ENCODE data around the gene AEBP2.
"Not testable (repeated sequence)": the region's sequence is repeated elsewhere in the genome, so short reads cannot be mapped to it uniquely, and the experiment has no call there.

The AEBP2 gene

GRCh38 chr12:19458733-19459132, 19.4 kb downstream of the AEBP2 start:
- no peak for DNase-seq

DNA sequence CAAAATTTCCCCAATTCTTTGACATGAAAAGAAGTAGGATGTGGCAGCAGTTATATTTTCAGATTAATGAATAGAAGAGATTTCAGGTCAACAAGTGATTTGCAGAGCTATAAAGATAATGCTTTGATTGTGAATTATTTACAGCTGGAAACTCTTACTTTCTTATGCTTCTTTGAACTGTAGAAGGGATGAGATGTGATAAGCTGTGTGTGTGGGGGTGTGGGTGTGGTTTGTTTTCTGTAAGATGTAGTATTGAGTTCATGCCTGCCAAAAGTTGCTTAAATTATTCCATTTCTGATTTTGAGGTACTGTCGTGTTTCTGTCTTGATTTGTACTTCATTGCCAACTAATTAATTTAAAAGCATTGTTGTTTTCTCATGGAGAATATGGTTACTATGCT, 22.7 kb downstream of the AEBP2 start:
- DNase-seq: no peak

GRCh38 chr12:19462406-19462805, 23.1 kb downstream of the AEBP2 start:
- DNase-seq: no peak

DNA sequence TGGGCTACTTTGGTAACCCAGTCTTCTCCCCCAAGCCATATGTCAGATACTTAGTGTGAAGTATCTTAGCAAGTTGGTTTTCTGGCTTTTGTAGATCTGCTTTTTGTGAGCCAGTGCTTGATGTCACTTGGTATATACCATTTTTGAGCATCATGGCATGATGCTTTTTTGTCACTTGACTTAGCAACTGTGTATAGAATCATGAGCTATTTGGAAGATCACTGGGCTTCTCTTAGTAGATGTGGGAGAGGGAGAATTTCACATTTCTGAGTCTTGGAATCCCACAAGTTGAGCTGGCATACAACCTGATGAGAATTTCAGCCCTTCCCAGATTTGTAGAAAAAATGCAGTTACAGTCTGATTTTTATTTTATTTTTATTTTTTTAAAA, 24.9 kb downstream of the AEBP2 start:
- DNase-seq: no peak

- no peak for DNase-seq
Observed at GRCh38 chr12:19465711-19466110, 26.4 kb downstream of the AEBP2 start.

- no peak for DNase-seq
Observed at GRCh38 chr12:19474147-19474546, 34.9 kb downstream of the AEBP2 start.

DNA sequence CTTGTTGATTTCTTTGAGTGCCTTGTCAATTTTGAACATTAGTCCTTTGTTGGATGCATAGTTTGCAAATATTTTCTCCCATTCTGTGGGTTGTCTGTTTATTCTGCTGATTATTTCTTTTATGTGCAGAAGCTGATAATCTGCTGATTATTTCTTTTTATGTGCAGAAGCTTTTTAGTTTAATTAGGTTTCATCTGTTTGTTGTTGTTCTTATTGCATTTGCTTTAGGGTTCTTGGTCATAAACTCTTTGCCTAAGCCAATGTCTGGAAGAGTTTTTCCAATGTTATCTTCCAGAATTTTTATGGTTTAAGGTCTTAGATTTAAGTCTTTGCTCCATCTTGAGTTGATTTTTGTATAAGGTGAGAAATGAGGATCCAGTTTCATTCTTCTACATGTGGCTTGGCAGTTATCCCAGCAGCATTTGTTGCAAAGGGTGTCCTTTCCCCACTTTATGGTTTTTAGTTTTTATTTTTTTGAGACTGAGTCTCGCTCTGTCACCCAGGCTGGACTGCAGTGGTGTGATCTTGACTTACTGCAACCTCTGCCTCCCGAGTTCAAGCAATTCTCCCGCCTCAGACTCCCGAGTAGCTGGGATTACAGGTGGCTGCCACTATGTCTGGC, 36.7 kb downstream of the AEBP2 start:
- not testable (repeated sequence) for DNase-seq

DNA sequence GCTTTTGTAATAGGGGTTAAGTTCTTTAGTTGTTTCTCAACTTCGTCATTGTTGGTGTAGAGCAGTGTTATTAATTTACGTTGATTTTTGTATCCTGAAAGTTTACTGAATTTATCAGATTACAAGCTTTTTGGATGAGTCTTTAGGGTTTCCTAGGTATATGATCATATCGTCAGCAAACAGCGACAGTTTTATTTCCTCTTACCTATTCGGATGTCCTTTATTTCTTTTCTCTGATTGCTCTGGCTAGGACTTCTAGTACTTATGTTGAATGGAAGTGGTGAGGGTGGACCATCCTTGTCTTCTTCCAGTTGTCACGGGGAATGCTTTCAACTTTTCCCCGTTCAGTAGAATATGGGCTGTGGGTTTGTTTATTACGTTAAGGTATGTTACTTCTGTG, 37.8 kb downstream of the AEBP2 start:
- no peak for DNase-seq

DNA sequence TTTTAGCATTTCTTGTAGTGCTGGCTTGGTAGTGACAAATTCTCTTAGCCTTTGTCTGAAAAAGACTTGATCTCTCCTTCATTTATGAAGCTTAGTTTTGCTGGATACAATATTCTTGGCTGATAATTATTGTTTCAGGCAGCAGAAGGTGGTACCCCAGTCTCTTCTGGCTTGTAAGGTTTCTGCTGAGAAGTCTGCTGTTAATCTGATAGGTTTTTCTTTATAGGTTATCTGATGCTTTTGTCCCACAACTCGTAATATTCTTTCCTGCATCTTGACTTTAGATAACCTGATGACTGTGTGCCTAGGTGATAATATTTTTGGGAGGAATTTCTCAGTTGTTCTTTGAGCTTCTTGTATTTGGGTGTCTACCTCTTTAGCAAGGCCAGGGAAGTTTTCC, 41.2 kb downstream of the AEBP2 start:
- no peak for DNase-seq

DNA sequence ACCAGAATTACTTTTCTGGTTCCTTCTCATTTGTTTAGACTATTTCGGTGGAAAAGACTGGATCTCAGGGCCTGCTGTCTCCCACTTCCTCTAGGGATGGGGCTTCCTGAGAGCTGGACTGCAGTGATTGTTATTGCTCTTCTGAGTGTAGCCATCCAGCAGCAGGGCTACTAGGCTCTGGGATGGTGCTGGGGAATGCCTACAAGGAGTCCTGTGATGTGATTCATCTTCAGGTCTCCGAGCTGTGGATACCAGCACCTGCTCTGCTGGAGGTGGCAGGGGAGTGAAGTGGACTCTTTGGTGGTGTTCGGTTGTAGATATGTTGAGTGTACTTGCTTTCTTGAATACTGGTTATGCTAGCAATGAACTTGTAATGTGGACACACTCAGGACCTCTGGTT, 42.7 kb downstream of the AEBP2 start:
- no peak for DNase-seq

- DNase-seq: peak; percentile 12
Observed at GRCh38 chr12:19482551-19483109, 43.3 kb downstream of the AEBP2 start.

GRCh38 chr12:19483727-19484126, 44.4 kb downstream of the AEBP2 start:
- DNase-seq: no peak

GRCh38 chr12:19484738-19485137, 45.4 kb downstream of the AEBP2 start:
- no peak for DNase-seq

DNA sequence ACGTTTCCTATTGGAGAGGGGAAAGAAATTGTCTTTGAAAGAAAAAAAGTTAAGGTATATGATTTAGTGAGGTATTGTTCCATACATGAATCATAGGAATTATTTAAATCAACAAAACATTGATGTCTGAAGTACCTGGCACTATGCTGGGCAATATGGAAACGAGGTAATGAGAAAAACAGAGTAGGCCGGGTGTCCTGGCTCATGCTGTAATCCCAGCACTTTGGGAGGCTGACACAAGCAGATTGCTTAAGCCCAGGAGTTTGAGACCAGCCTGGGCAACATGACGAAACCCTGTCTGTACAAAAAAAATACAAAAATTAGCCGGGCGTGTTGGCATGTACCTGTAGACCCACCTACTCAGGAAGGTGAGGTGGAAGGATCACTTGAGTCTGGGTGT, 45.9 kb downstream of the AEBP2 start:
- no peak for DNase-seq

DNA sequence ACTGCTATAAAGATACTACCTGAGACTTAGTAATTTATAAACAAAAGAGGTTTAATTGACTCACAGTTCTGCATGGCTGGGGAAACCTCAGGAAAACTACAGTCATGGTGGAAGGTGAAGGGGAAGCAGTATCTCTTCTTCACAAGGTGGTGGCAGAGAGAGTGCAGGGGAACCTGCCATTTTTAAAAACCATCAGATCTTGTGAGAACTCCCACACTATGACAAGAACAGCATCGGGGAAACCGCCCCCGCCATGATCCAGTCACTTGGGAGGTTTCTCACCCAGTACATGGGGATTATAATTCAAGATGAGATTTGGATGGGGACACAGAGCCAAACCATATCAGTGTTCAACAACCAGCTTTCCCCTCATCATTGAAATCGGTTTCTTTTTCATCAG, 49.9 kb downstream of the AEBP2 start:
- no peak for DNase-seq

GRCh38 chr12:19490908-19491307, 51.6 kb downstream of the AEBP2 start:
- no peak for DNase-seq

DNA sequence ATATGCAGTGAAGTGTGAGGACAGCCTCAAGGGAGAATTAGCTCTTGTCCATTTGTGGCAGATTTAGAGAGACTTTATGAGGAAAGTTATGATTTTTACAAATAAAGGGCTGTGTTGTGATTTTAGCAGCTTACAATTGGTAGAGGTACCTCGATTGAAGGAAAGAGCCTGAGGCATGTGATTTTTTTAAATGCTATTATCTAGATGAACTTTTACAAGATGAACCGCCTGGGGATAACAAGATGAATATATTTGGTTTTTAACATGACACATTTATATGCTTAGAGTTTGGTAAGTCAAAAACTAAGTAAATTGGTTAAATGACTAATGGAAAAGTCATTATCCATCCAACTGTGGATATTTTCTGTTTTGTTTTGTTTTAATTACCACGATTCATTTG, 52.6 kb downstream of the AEBP2 start:
- DNase-seq: no peak

DNA sequence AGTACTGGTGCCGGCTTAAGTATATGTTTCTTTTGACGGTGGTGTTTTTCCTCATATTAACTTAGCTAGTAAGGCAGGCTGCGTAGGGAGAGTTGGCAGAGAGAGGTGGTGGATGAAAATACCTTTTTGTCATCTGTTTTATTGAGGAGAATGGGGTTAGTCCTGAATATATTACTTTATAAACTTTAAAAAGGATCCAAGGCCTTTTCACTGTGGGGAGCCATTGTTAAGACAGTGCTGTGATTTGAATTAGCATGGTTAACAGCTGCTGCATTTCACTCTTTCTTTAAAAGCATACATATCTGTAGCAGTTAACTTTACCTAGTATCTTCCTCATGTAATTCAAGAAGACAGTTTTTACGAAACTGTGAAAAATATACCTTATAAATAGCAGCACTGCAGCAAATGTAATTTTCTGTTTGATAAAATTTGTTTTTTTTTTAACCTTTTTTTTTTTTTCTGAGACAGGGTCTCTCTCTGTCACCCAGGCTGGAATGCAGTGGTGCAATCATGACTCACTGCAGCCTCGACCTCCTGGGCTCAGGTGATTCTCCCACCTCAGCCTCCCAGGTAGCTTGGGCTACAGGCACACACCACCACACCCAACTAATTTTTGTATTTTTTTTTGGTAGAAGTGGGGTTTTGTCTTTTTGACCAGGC, 57.1 kb downstream of the AEBP2 start:
- DNase-seq: no peak

- no peak for DNase-seq
Observed at GRCh38 chr12:19498099-19498498, 58.8 kb downstream of the AEBP2 start.

DNA sequence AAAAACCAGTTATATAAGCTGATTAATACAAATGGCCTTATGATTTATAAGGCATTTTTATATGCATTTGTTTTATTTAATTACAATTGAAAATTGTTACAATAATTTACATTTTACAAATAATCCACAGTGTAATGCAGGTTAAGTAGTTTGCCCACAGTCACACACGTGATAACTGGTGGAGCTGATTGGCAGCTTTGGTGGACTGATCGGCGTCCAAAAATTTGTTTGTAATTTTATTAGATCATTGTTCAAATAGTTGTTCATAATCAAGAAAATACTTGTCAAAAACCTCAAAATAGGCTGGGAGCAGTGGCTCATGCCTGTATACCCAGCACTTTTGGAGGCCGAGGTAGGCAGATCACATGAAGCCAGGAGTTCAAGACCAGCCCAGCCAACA, 59.7 kb downstream of the AEBP2 start:
- no peak for DNase-seq

DNA sequence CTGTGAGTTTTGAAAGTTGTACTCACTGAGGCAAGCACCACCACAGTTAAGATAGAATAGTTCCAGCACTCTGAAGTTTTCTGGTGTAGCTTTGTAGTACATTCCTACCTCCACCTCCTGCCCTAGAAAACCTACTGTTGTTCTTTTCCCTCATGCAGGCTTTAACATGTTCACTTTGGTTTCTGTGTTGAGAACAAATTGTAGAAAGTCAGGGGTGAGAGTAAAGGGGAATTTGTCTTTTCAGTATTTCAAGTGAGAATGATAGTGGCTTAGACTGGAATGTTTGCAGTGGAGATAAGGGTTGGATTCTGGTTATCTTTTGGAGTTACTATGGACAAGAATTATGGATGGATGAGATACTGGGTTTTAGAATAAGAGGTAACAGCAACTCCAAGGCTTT, 67.2 kb downstream of the AEBP2 start:
- no peak for DNase-seq

- DNase-seq: no peak
Observed at GRCh38 chr12:19507823-19508222, 68.5 kb downstream of the AEBP2 start.

DNA sequence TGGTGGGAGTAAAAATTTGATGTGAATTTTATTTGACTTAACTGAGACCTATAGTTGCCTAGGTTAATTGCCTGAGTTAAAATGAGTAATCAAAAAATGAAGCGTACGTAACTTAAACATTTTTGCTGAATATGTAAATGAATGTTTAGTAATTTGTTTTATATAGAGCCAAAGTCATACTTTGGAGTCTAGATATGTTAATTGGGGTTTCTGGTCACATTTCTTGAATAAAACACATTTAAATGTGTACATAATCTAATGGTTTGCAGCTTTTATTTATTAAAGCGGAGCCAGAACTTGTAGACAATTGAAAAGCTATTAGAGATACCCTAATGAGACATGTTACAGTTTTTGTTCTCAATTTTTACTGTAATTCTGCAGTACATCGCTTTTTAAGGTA, 71.2 kb downstream of the AEBP2 start:
- no peak for DNase-seq

- no peak for DNase-seq
Observed at GRCh38 chr12:19515179-19515578, 75.9 kb downstream of the AEBP2 start.

DNA sequence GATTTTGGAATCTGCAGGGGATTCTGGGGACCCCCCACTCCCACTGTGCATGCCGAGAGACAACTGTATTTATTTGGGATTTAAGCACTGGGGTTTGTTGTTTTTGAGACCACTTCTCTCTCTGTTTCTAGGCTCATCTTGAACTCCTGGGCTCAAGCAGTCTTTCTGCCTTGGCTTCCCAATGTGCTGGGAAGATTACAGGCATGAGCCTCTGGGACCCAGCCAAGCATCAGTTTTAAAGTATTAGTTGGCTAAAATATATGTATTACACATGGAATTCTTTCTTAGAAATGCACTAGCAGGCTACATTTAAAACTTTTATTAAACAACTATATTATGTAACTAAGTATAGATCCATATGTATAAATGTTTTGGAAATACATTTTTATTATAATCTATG, 78.3 kb downstream of the AEBP2 start:
- no peak for DNase-seq

Data from activated CD4-positive, alpha-beta T cell treated with anti-CD3 and anti-CD28 coated beads for 1 hour (primary cell).